Osteocyte (in vitro differentiated cells): ENCODE data around the gene DISP2. TPM values are rescaled to one million over a fixed set of nuclear protein-coding genes. Genes with fewer than 3 reads are reported as not detected.

ENCODE experiments used
- DNase-seq: peaks from one replicate; pipeline ENCODE4 v3.0.0; 2021; ENCODE audit warnings: mixed read lengths; ENCODE audit not compliant: unreplicated experiment; ENCODE audit errors: extremely low spot score
- H3K27ac Mint-ChIP-seq: one replicate; pipeline ENCODE4 v1.8.0; 2021; ENCODE audit warnings: mild to moderate bottlenecking, mixed read lengths; ENCODE audit not compliant: unreplicated experiment
- H3K27me3 Mint-ChIP-seq: one replicate; pipeline ENCODE4 v1.8.0; 2021; ENCODE audit warnings: mixed read lengths; ENCODE audit not compliant: unreplicated experiment
- H3K36me3 Mint-ChIP-seq: one replicate; pipeline ENCODE4 v1.8.0; 2021; ENCODE audit warnings: mixed read lengths; ENCODE audit not compliant: unreplicated experiment
- H3K4me1 Mint-ChIP-seq: one replicate; pipeline ENCODE4 v1.8.0; 2021; ENCODE audit warnings: mixed read lengths; ENCODE audit not compliant: unreplicated experiment
- H3K4me3 Mint-ChIP-seq: one replicate; pipeline ENCODE4 v1.8.0; 2021; ENCODE audit warnings: mild to moderate bottlenecking, moderate library complexity, mixed read lengths; ENCODE audit not compliant: unreplicated experiment
- H3K9me3 Mint-ChIP-seq: one replicate; pipeline ENCODE4 v1.8.0; 2021; ENCODE audit warnings: mixed read lengths; ENCODE audit not compliant: unreplicated experiment
- total RNA-seq: library from RNA; stranded (reverse); gene quantifications from 2 replicates; pipeline ENCODE4 v1.2.1, GENCODE V29; 2021
- TF ChIP-seq, protein P1 (sequence below): fragments of 200-600 bp; sonication (generic); IDR thresholded peaks from 2 replicates; pipeline ENCODE4 v1.5.0; 2021; ENCODE audit warnings: antibody characterized with exemption, mild to moderate bottlenecking, moderate library complexity

Gene DISP2
- total RNA-seq, 1 donor from 2014 or later, result 1.5 TPM

DNA sequence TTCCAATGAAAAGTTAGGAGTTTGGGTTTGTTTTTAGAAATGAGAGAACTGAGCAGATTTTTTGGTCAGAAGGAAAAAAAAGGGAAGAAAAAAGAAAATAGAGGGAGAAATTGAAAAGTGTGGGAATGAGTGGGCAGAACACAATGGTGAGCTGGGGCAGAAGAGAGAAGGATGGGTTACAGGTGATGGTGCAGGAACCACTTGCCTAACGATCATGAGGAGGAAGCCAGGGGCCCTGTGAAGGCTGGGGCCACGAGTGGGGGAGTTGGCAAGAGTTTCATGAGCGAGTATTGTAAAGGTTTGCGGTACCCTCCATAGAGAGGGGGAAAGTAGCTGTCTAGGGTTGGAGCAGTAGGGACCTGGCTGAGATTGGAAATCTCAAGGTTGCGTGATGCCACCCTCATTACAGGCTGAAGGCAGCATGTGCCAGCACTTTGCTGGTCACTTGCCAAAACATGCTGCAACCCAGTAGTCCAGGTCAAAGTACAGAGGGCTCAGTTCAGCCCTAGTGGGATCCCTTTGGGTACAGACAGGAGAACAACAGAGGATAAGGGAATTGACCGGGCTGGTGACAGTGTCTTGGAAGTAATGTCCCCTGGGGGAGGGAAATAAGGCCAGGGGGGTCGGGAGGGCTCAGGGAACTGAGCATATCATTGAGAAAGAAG lies 54.2 kb downstream of the DISP2 start:
- no peak overlapping the region for H3K27ac Mint-ChIP-seq
- H3K9me3 Mint-ChIP-seq, result no peaks in the 10 kb centered on the region
- H3K27me3 Mint-ChIP-seq, result no peaks in the 10 kb centered on the region
- H3K4me1 Mint-ChIP-seq, result peaks cover 4% of the 10 kb centered on the region
- DNase-seq, result no peak
- TF ChIP-seq, protein P1, sequence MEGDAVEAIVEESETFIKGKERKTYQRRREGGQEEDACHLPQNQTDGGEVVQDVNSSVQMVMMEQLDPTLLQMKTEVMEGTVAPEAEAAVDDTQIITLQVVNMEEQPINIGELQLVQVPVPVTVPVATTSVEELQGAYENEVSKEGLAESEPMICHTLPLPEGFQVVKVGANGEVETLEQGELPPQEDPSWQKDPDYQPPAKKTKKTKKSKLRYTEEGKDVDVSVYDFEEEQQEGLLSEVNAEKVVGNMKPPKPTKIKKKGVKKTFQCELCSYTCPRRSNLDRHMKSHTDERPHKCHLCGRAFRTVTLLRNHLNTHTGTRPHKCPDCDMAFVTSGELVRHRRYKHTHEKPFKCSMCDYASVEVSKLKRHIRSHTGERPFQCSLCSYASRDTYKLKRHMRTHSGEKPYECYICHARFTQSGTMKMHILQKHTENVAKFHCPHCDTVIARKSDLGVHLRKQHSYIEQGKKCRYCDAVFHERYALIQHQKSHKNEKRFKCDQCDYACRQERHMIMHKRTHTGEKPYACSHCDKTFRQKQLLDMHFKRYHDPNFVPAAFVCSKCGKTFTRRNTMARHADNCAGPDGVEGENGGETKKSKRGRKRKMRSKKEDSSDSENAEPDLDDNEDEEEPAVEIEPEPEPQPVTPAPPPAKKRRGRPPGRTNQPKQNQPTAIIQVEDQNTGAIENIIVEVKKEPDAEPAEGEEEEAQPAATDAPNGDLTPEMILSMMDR, result no peak
- H3K4me3 Mint-ChIP-seq, result no peak overlapping the region
- H3K36me3 Mint-ChIP-seq, result peaks cover 42% of the 10 kb centered on the region

GRCh38 chr15:40413036-40413435 lies 55.0 kb downstream of the DISP2 start:
- Mint-ChIP-seq H3K27me3 (no peaks in the 10 kb centered on the region), H3K36me3 (peaks cover 44% of the 10 kb centered on the region), H3K9me3 (no peaks in the 10 kb centered on the region), H3K27ac (no peak overlapping the region), H3K4me1 (no peaks in the 10 kb centered on the region), H3K4me3 (no peak overlapping the region)
- DNase-seq, result no peak
- TF ChIP-seq, protein P1, result no peak

DNA sequence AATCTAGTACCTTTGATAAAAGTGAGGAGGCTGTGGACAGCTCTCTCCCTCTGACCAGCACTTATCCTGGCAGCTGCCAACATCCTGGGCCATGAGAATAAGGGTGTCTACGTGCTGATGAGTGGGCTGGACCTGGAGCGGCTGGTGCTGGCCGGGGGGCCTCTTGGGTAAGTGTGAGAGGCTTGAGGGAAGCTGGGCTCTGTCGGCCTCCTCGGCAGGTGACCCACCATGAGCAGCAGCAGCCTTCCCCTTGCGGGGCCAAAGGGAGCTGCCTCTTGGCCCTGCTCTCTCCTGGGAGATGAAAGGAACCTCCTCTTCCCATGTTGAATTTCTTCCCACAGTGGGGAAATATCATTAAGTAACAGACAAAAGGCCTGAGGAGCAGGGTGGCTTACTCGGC lies 56.8 kb downstream of the DISP2 start:
- H3K27ac Mint-ChIP-seq, result no peak overlapping the region
- DNase-seq, result no peak
- no peaks in the 10 kb centered on the region for H3K27me3 Mint-ChIP-seq
- no peaks in the 10 kb centered on the region for H3K4me1 Mint-ChIP-seq
- H3K36me3 Mint-ChIP-seq, result peaks cover 48% of the 10 kb centered on the region
- H3K4me3 Mint-ChIP-seq, result no peak overlapping the region
- no peaks in the 10 kb centered on the region for H3K9me3 Mint-ChIP-seq
- TF ChIP-seq, protein P1, result no peak

DNA sequence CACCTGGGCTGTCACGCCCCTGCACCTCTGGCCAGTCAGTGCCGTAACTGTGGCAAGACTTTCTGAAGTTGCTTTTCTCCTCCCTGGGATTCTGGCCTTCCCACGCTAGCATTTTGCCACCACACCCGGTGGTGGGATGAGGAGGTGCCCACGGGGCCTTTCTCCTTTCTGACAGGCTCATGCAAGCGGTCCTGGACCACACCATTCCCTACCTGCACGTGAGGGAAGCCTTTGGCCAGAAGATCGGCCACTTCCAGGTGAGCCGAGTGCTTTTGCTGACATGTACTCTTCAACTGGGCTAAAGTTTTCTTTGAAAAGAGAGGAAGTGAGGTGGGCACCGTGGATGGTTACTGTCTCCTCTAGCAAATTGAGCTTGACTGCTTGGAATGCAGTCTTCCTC lies 57.2 kb downstream of the DISP2 start:
- TF ChIP-seq, protein P1, result no peak
- Mint-ChIP-seq H3K4me3 (no peak overlapping the region), H3K27me3 (no peaks in the 10 kb centered on the region), H3K9me3 (no peaks in the 10 kb centered on the region), H3K27ac (no peak overlapping the region), H3K36me3 (peaks cover 45% of the 10 kb centered on the region), H3K4me1 (no peaks in the 10 kb centered on the region)
- no peak for DNase-seq

DNA sequence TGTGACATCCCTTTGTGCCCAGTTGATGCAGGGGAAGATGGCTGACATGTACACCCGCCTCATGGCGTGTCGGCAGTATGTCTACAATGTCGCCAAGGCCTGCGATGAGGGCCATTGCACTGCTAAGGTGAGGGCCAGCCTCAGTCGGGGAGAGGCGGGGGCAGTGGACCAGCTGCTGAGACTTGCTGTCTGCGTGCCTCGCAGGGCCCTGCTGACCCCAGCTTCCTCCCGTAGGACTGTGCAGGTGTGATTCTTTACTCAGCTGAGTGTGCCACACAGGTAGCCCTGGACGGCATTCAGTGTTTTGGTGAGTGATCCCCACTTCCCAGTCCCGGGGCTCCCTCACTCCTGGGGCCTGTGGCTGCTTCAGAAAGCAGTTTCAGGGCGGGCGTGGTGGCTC lies 58.0 kb downstream of the DISP2 start:
- no peak for DNase-seq
- H3K4me1 Mint-ChIP-seq, result peaks cover 6% of the 10 kb centered on the region
- H3K36me3 Mint-ChIP-seq, result peaks cover 38% of the 10 kb centered on the region
- no peak overlapping the region for H3K27ac Mint-ChIP-seq
- no peaks in the 10 kb centered on the region for H3K27me3 Mint-ChIP-seq
- H3K4me3 Mint-ChIP-seq, result no peak overlapping the region
- TF ChIP-seq, protein P1, result no peak
- H3K9me3 Mint-ChIP-seq, result no peaks in the 10 kb centered on the region
